Body of pancreas (tissue), 4 donors: Measurements from ENCODE around the gene CENPB.

Experiments
- POLR2A ChIP-seq, 3 donors: fragments of 450-650 bp; IDR thresholded peaks; one replicate each; pipeline ENCODE4 v1.6.1; 2016; ENCODE audit warnings: antibody characterized with exemption in 3 of 3, mild to moderate bottlenecking in 2 of 3
- TF ChIP-seq, protein P1 (sequence below), 7 experiments: fragments of 450-650 bp in 4 of 7; fragments of 200-600 bp in 3 of 7; sonication (generic) in 3 of 7; IDR thresholded peaks; one replicate each; pipeline ENCODE4 v1.5.1; 2016 to 2019; ENCODE audit warnings: antibody characterized with exemption in 7 of 7

DNA sequence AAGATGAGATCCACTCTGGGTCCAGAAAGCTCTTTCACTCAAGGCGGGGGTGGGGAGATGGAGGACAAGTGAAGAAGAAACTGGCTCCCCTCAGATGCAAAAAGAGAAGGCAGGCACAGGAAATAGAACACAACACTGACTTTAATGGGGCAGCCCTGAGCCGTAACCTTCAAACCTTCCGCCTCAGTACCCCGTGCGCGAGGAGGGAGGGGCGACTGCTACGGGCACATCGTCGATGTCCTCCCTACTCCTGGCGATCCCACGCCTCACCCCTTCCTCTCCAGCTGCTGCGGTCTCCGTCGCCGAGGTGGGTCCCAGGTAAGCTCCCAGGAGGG, 9.2 kb downstream of the CENPB start:
- TF ChIP-seq, protein P1, sequence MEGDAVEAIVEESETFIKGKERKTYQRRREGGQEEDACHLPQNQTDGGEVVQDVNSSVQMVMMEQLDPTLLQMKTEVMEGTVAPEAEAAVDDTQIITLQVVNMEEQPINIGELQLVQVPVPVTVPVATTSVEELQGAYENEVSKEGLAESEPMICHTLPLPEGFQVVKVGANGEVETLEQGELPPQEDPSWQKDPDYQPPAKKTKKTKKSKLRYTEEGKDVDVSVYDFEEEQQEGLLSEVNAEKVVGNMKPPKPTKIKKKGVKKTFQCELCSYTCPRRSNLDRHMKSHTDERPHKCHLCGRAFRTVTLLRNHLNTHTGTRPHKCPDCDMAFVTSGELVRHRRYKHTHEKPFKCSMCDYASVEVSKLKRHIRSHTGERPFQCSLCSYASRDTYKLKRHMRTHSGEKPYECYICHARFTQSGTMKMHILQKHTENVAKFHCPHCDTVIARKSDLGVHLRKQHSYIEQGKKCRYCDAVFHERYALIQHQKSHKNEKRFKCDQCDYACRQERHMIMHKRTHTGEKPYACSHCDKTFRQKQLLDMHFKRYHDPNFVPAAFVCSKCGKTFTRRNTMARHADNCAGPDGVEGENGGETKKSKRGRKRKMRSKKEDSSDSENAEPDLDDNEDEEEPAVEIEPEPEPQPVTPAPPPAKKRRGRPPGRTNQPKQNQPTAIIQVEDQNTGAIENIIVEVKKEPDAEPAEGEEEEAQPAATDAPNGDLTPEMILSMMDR (IDR thresholded peaks at IDR 0.05): no peak
- no peak for TF ChIP-seq POLR2A (IDR thresholded peaks at IDR 0.05)
